ENCODE measurements around the gene UBE2E2. TPM values are rescaled to one million over a fixed set of nuclear protein-coding genes. Genes with fewer than 3 reads are reported as not detected.

The UBE2E2 gene
- total RNA-seq, 2 experiments from 2014 or later = 16.5 to 23.2 TPM

GRCh38 chr3:23493889-23494288 is 290.8 kb downstream of the UBE2E2 start:
- DNase-seq (no peak), ATAC-seq (no peak)
- Mint-ChIP-seq H3K27ac (no peak overlapping the region), H3K27me3 (no peaks in the 10 kb centered on the region), H3K36me3 (ENCODE audit: low read depth) (no peaks in the 10 kb centered on the region), H3K4me3 (no peak overlapping the region), H3K4me1 (ENCODE audit: low read depth) (no peaks in the 10 kb centered on the region), H3K9me3 (no peaks in the 10 kb centered on the region)
- intact Hi-C loops (cut with micrococcal nuclease) = no loop called here
- ChIA-PET CTCF (no interaction called here), POLR2A (no interaction called here)
- TF ChIP-seq CTCF (IDR thresholded peaks at IDR 0.05) = no peak

- no peaks in the 10 kb centered on the region for H3K9me3 Mint-ChIP-seq
- intact Hi-C loops (cut with micrococcal nuclease) = no loop called here
- H3K4me1 Mint-ChIP-seq (ENCODE audit: low read depth) = no peaks in the 10 kb centered on the region
- no peak overlapping the region for H3K27ac Mint-ChIP-seq
- DNase-seq = no peak
- ChIA-PET POLR2A (no interaction called here), CTCF (no interaction called here)
- ATAC-seq = no peak
- no peaks in the 10 kb centered on the region for H3K36me3 Mint-ChIP-seq (ENCODE audit: low read depth)
- no peak for TF ChIP-seq CTCF (IDR thresholded peaks at IDR 0.05)
- H3K27me3 Mint-ChIP-seq = no peaks in the 10 kb centered on the region
- H3K4me3 Mint-ChIP-seq = no peak overlapping the region
These were observed 291.8 kb downstream of the UBE2E2 start for GRCh38 chr3:23494967-23495366.

GRCh38 chr3:23495507-23495906 is 292.4 kb downstream of the UBE2E2 start:
- Mint-ChIP-seq H3K27ac (no peak overlapping the region), H3K36me3 (ENCODE audit: low read depth) (no peaks in the 10 kb centered on the region), H3K9me3 (no peaks in the 10 kb centered on the region), H3K27me3 (no peaks in the 10 kb centered on the region), H3K4me3 (no peak overlapping the region), H3K4me1 (ENCODE audit: low read depth) (no peaks in the 10 kb centered on the region)
- DNase-seq (no peak), ATAC-seq (no peak)
- intact Hi-C loops (cut with micrococcal nuclease) = no loop called here
- CTCF ChIA-PET = no interaction called here
- POLR2A ChIA-PET = no interaction called here
- no peak for TF ChIP-seq CTCF (IDR thresholded peaks at IDR 0.05)

- TF ChIP-seq CTCF (IDR thresholded peaks at IDR 0.05) = no peak
- ATAC-seq = no peak
- CTCF ChIA-PET = no interaction called here
These were observed 293.0 kb downstream of the UBE2E2 start for GRCh38 chr3:23496165-23496564.

GRCh38 chr3:23497156-23497555 is 294.0 kb downstream of the UBE2E2 start:
- no peaks in the 10 kb centered on the region for H3K36me3 Mint-ChIP-seq (ENCODE audit: low read depth)
- H3K9me3 Mint-ChIP-seq = no peaks in the 10 kb centered on the region
- POLR2A ChIA-PET = no interaction called here
- ATAC-seq (no peak), DNase-seq (no peak)
- CTCF ChIA-PET = no interaction called here
- intact Hi-C loops (cut with micrococcal nuclease) = no loop called here
- H3K27me3 Mint-ChIP-seq = no peaks in the 10 kb centered on the region
- H3K4me3 Mint-ChIP-seq = no peak overlapping the region
- no peaks in the 10 kb centered on the region for H3K4me1 Mint-ChIP-seq (ENCODE audit: low read depth)
- TF ChIP-seq CTCF (IDR thresholded peaks at IDR 0.05) = no peak
- H3K27ac Mint-ChIP-seq = no peak overlapping the region

More at GRCh38 chr3:23496165-23496564, 293.0 kb downstream of the UBE2E2 start:
- H3K9me3 Mint-ChIP-seq = no peaks in the 10 kb centered on the region
- no peaks in the 10 kb centered on the region for H3K4me1 Mint-ChIP-seq (ENCODE audit: low read depth)
- H3K4me3 Mint-ChIP-seq = no peak overlapping the region
- H3K27me3 Mint-ChIP-seq = no peaks in the 10 kb centered on the region
- H3K27ac Mint-ChIP-seq = no peak overlapping the region
- intact Hi-C loops (cut with micrococcal nuclease) = no loop called here
- POLR2A ChIA-PET = no interaction called here
- no peak for DNase-seq
- no peaks in the 10 kb centered on the region for H3K36me3 Mint-ChIP-seq (ENCODE audit: low read depth)
